Measurements from ENCODE around the gene SYTL1.

GRCh38 chr1:27381969-27382762, 40.3 kb downstream of the SYTL1 start:
- TF ChIP-seq EZH2 (IDR thresholded peaks at IDR 0.05; ENCODE audit: insufficient read depth, poor library complexity, severe bottlenecking) (no peak), EZH2phosphoT487 (IDR thresholded peaks at IDR 0.05; ENCODE audit: insufficient read depth, low read depth) (no peak)

All from GM23248 (cell line).